GM12878 (cell line): ENCODE results near the gene MEG3. TPM values are rescaled to one million over a fixed set of nuclear protein-coding genes. Genes with fewer than 3 reads are reported as not detected.

Experiments
- polyA plus RNA-seq, 11 experiments: library from polyadenylated mRNA; depleted of rRNA in 4 of 11; unstranded in 6 of 11; stranded (reverse) in 5 of 11; fragments of >200 nt; fragmentation: Nextera tagmentation in 4 of 11; fragmentation: Illumina TruSeq in 1 of 11; extraction: Ambion mirVana in 4 of 11; extraction: Trizol in 1 of 11; gene quantifications; 1 replicate in 1 of 11; 2 replicates in 10 of 11; pipeline versions ENCODE4 v1.2.1 to v1.2.3, GENCODE V29; 2011 to 2016; ENCODE audit warnings: inconsistent platforms in 2 of 11, missing spikeins in 2 of 11, low read depth in 1 of 11
- total RNA-seq, 4 experiments: library from RNA; depleted of rRNA in 3 of 4; stranded (reverse); fragments of >200 nt in 3 of 4; fragmentation: Illumina TruSeq in 1 of 4; extraction: Trizol in 1 of 4; gene quantifications; 2 replicates each; pipeline versions ENCODE4 v1.2.1 to v1.2.3, GENCODE V29; 2013 to 2021
- TF ChIP-seq, protein P1 (sequence below), 3 experiments: IDR thresholded peaks in 2 of 3; conservative IDR thresholded peaks in 1 of 3; 2 replicates each; pipeline ENCODE4 v1.5.1; 2011; ENCODE audit warnings: low read depth in 3 of 3, low read length in 3 of 3, mild to moderate bottlenecking in 3 of 3, control low read depth in 2 of 3, moderate library complexity in 2 of 3, inconsistent platforms in 1 of 3, mixed read lengths in 1 of 3; ENCODE audit not compliant: control insufficient read depth in 2 of 3, insufficient read depth in 1 of 3; ENCODE audit errors: extremely low read depth in 1 of 3
- TF ChIP-seq, protein P2 (sequence below): IDR thresholded peaks from 2 replicates; pipeline ENCODE4 v1.6.1; 2012; ENCODE audit warnings: improper control_type of control experiment, low read depth, low read length; ENCODE audit not compliant: insufficient replicate concordance
- TF ChIP-seq, protein P3 (sequence below): fragments of 450-650 bp; IDR thresholded peaks from 2 replicates; pipeline ENCODE4 v1.6.1; 2016; ENCODE audit warnings: mild to moderate bottlenecking

The MEG3 gene
- total and polyA plus RNA-seq, 10 of the 15 experiments (the other 5 are each of a cell fraction or from before 2014, with no cell fraction given), result 0.03 to 2.9 (median 0.95) TPM; not detected in 7

DNA sequence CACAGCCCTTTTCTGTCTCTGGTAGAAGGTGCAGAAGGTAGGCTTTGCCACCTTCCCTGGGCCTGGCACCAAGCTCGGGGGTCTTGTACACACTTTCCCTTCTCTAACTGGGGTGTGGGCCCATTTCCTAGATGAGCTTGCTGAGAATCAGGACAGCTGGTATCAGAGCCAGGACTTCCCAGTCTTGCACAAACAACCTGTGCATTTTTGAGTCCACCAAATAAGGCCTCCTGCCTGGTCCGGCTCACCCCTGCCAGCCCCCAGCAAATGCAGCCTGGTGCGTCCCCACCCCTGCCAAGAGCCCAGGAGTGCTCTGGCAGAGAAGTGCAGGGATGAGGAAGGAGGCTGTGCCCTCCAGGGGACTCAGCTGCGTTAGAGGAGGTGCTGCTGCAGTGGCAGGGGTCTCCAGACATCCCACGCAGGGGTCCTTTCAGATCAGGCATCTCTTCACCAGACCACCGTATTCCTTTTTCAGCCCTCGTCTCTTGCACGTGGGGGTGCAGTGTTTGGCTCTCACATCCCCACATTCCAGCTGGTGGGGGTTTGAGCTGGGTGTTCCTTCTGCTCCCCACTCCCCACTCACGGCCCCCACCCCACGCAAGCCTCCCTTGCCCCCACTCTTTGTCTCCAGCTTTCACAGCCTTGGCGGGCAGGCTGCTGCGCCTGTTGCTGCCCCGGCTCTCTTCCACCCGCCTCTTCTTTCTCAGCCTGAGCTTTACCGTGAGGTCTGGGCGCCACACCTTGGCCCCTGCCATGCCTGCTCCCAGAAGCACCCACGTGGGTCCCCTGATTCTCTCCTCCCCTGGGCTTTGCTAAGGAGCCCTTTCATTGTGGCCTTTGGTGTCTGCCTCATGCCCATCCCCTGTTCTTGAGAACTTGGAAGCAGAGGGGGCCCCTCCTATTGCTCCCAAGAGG, 32.3 kb downstream of the MEG3 start (continued):
- TF ChIP-seq, protein P1, sequence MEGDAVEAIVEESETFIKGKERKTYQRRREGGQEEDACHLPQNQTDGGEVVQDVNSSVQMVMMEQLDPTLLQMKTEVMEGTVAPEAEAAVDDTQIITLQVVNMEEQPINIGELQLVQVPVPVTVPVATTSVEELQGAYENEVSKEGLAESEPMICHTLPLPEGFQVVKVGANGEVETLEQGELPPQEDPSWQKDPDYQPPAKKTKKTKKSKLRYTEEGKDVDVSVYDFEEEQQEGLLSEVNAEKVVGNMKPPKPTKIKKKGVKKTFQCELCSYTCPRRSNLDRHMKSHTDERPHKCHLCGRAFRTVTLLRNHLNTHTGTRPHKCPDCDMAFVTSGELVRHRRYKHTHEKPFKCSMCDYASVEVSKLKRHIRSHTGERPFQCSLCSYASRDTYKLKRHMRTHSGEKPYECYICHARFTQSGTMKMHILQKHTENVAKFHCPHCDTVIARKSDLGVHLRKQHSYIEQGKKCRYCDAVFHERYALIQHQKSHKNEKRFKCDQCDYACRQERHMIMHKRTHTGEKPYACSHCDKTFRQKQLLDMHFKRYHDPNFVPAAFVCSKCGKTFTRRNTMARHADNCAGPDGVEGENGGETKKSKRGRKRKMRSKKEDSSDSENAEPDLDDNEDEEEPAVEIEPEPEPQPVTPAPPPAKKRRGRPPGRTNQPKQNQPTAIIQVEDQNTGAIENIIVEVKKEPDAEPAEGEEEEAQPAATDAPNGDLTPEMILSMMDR (IDR thresholded peaks at IDR 0.05 in 2 of 3, conservative IDR thresholded peaks at IDR 0.05 in 1 of 3; ENCODE audit: control insufficient read depth in 2 of 3, extremely low read depth in 1 of 3, insufficient read depth in 1 of 3, low read depth in 3 of 3, low read length in 3 of 3), result no peak
- TF ChIP-seq, protein P2, sequence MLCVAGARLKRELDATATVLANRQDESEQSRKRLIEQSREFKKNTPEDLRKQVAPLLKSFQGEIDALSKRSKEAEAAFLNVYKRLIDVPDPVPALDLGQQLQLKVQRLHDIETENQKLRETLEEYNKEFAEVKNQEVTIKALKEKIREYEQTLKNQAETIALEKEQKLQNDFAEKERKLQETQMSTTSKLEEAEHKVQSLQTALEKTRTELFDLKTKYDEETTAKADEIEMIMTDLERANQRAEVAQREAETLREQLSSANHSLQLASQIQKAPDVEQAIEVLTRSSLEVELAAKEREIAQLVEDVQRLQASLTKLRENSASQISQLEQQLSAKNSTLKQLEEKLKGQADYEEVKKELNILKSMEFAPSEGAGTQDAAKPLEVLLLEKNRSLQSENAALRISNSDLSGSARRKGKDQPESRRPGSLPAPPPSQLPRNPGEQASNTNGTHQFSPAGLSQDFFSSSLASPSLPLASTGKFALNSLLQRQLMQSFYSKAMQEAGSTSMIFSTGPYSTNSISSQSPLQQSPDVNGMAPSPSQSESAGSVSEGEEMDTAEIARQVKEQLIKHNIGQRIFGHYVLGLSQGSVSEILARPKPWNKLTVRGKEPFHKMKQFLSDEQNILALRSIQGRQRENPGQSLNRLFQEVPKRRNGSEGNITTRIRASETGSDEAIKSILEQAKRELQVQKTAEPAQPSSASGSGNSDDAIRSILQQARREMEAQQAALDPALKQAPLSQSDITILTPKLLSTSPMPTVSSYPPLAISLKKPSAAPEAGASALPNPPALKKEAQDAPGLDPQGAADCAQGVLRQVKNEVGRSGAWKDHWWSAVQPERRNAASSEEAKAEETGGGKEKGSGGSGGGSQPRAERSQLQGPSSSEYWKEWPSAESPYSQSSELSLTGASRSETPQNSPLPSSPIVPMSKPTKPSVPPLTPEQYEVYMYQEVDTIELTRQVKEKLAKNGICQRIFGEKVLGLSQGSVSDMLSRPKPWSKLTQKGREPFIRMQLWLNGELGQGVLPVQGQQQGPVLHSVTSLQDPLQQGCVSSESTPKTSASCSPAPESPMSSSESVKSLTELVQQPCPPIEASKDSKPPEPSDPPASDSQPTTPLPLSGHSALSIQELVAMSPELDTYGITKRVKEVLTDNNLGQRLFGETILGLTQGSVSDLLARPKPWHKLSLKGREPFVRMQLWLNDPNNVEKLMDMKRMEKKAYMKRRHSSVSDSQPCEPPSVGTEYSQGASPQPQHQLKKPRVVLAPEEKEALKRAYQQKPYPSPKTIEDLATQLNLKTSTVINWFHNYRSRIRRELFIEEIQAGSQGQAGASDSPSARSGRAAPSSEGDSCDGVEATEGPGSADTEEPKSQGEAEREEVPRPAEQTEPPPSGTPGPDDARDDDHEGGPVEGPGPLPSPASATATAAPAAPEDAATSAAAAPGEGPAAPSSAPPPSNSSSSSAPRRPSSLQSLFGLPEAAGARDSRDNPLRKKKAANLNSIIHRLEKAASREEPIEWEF, result no peak
- TF ChIP-seq, protein P3, sequence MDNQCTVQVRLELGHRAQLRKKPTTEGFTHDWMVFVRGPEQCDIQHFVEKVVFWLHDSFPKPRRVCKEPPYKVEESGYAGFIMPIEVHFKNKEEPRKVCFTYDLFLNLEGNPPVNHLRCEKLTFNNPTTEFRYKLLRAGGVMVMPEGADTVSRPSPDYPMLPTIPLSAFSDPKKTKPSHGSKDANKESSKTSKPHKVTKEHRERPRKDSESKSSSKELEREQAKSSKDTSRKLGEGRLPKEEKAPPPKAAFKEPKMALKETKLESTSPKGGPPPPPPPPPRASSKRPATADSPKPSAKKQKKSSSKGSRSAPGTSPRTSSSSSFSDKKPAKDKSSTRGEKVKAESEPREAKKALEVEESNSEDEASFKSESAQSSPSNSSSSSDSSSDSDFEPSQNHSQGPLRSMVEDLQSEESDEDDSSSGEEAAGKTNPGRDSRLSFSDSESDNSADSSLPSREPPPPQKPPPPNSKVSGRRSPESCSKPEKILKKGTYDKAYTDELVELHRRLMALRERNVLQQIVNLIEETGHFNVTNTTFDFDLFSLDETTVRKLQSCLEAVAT, result no peak
- TF ChIP-seq, all 136 proteins: peak for 0
